DND-41 (cell line): Measurements from ENCODE around the gene PTPRCAP.
A peak's percentile ranks its signal among the peaks of the same experiment; 100 is the strongest.

Experiments used
- ATAC-seq: fragments of 200-7000 bp; cut with Tn5 transposase; 3 replicates; pipeline ENCODE4 v1.9.1; 2021; ENCODE audit warnings: low read depth; ENCODE audit not compliant: insufficient read depth
- DNase-seq: peaks from one replicate; pipeline ENCODE4 v3.0.0-alpha.2; 2020
- H2AFZ ChIP-seq: 2 replicates; pipeline ENCODE4 v1.6.0; 2012; ENCODE audit warnings: low read depth, low read length
- H3K27ac ChIP-seq: 2 replicates; pipeline ENCODE4 v1.5.1; 2012; ENCODE audit warnings: low read length, inconsistent platforms
- H3K27me3 ChIP-seq: fragments of 200-600 bp; sonication (generic); 2 replicates; pipeline ENCODE4 v1.6.0; 2012; ENCODE audit warnings: low read length, mild to moderate bottlenecking, inconsistent platforms; ENCODE audit not compliant: insufficient read depth, poor library complexity
- H3K36me3 ChIP-seq: 2 replicates; pipeline ENCODE4 v1.5.1; 2012; ENCODE audit warnings: low read length, inconsistent platforms; ENCODE audit not compliant: insufficient read depth
- H3K4me1 ChIP-seq: 2 replicates; pipeline ENCODE4 v1.5.1; 2012; ENCODE audit warnings: mild to moderate bottlenecking, low read length; ENCODE audit not compliant: insufficient read depth
- H3K4me2 ChIP-seq: 2 replicates; pipeline ENCODE4 v1.6.0; 2012; ENCODE audit warnings: mild to moderate bottlenecking, moderate library complexity, low read length, inconsistent platforms; ENCODE audit not compliant: insufficient read depth
- H3K4me3 ChIP-seq, 2 experiments: fragments of 200-600 bp in 1 of 2; shearing (Covaris generic) in 1 of 2; 2 replicates each; pipeline ENCODE4 v1.5.1; 2012 to 2016; ENCODE audit warnings: inconsistent platforms in 2 of 2, low read length in 2 of 2, mild to moderate bottlenecking in 2 of 2, low read depth in 1 of 2, moderate library complexity in 1 of 2
- H3K79me2 ChIP-seq: 2 replicates; pipeline ENCODE4 v1.6.0; 2012; ENCODE audit warnings: low read length, inconsistent platforms; ENCODE audit not compliant: insufficient read depth
- H3K9ac ChIP-seq: 2 replicates; pipeline ENCODE4 v1.6.0; 2012; ENCODE audit warnings: low read depth, mild to moderate bottlenecking, inconsistent platforms, low read length, moderate library complexity
- H3K9me3 ChIP-seq: 2 replicates; pipeline ENCODE4 v1.5.1; 2012; ENCODE audit warnings: low read length, moderate library complexity, mild to moderate bottlenecking, inconsistent platforms; ENCODE audit not compliant: insufficient read depth, severe bottlenecking
- H4K20me1 ChIP-seq: 2 replicates; pipeline ENCODE4 v1.6.0; 2012; ENCODE audit warnings: low read length; ENCODE audit not compliant: insufficient read depth
- EZH2 ChIP-seq: IDR thresholded peaks from 3 replicates; pipeline ENCODE4 v1.6.1; 2012; ENCODE audit warnings: borderline replicate concordance, low read depth, mild to moderate bottlenecking, moderate library complexity, low read length, inconsistent platforms; ENCODE audit not compliant: severe bottlenecking
- TF ChIP-seq, protein P1 (sequence below): IDR thresholded peaks from 2 replicates; pipeline ENCODE4 v1.5.1; 2012; ENCODE audit warnings: borderline replicate concordance, low read length, moderate library complexity, mild to moderate bottlenecking; ENCODE audit not compliant: poor library complexity, severe bottlenecking; ENCODE audit errors: extremely low read depth

The PTPRCAP gene

GRCh38 chr11:67396259-67396581 lies 41.3 kb downstream of the PTPRCAP start:
- Histone ChIP-seq H3K27me3 (no peaks in the 10 kb centered on the region), H3K27ac (peak overlapping the region; percentile 58; the same call in 1 of the 2 replicates)

GRCh38 chr11:67395555-67396258 lies 41.8 kb downstream of the PTPRCAP start:
- H3K4me1 ChIP-seq: peaks cover 83% of the 10 kb centered on the region
- no peaks in the 10 kb centered on the region for H3K9me3 ChIP-seq
- H3K79me2 ChIP-seq: peaks cover 86% of the 10 kb centered on the region
- peaks cover 74% of the 10 kb centered on the region for H3K36me3 ChIP-seq
- TF ChIP-seq, protein P1, sequence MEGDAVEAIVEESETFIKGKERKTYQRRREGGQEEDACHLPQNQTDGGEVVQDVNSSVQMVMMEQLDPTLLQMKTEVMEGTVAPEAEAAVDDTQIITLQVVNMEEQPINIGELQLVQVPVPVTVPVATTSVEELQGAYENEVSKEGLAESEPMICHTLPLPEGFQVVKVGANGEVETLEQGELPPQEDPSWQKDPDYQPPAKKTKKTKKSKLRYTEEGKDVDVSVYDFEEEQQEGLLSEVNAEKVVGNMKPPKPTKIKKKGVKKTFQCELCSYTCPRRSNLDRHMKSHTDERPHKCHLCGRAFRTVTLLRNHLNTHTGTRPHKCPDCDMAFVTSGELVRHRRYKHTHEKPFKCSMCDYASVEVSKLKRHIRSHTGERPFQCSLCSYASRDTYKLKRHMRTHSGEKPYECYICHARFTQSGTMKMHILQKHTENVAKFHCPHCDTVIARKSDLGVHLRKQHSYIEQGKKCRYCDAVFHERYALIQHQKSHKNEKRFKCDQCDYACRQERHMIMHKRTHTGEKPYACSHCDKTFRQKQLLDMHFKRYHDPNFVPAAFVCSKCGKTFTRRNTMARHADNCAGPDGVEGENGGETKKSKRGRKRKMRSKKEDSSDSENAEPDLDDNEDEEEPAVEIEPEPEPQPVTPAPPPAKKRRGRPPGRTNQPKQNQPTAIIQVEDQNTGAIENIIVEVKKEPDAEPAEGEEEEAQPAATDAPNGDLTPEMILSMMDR: no peak
- no peak for TF ChIP-seq EZH2
- H2AFZ ChIP-seq: no peak overlapping the region
- H3K27ac ChIP-seq: peak overlapping the region; percentile 58; the same call in 1 of the 2 replicates
- 0 out of 2 replicates have a peak overlapping the region, but pooled peaks have one; percentile 12 for H3K9ac ChIP-seq
- ATAC-seq (no peak), DNase-seq (no peak)
- H3K4me3 ChIP-seq: no peak overlapping the region
- no peaks in the 10 kb centered on the region for H3K27me3 ChIP-seq
- H3K4me2 ChIP-seq: 0 out of 2 replicates have a peak overlapping the region, but pooled peaks have one; percentile 37
- peaks cover 69% of the 10 kb centered on the region for H4K20me1 ChIP-seq

More at GRCh38 chr11:67396259-67396581, 41.3 kb downstream of the PTPRCAP start:
- ATAC-seq (no peak), DNase-seq (no peak)
- TF ChIP-seq, protein P1: no peak
- TF ChIP-seq EZH2: no peak
- Histone ChIP-seq H3K36me3 (peaks cover 77% of the 10 kb centered on the region), H2AFZ (no peak overlapping the region), H3K4me3 (no peak overlapping the region), H3K4me1 (peaks cover 81% of the 10 kb centered on the region), H3K9me3 (no peaks in the 10 kb centered on the region), H3K4me2 (peak overlapping the region; percentile 37; the same call in 1 of the 2 replicates), H3K9ac (0 out of 2 replicates have a peak overlapping the region, but pooled peaks have one; percentile 12), H4K20me1 (peaks cover 74% of the 10 kb centered on the region), H3K79me2 (peaks cover 86% of the 10 kb centered on the region)

DNA sequence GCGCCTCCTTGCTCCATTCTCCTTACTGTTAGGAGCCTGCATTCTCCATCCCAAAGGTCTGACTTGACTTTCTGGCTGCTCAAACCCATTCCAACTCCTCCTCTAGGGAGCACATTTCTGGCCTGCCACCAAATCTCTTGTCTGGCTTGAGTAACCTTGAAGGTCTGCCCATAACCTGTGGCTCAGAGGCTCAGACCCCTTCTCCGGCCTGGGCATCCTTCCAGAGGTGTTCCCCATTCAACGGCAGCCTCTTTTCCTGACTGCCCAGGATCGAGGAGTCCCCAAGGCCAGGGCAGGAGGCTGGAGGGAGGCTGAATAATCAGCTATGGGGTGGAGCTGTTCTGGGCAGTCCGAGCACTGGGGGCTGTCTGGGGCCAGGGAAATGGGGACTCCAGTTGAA lies 43.5 kb downstream of the PTPRCAP start:
- H3K27me3 ChIP-seq: no peaks in the 10 kb centered on the region
- H4K20me1 ChIP-seq: peaks cover 54% of the 10 kb centered on the region
- ATAC-seq (no peak), DNase-seq (no peak)
- H3K4me3 ChIP-seq: no peak overlapping the region
- no peak overlapping the region for H3K27ac ChIP-seq
- TF ChIP-seq, protein P1: no peak
- no peak for TF ChIP-seq EZH2
- H3K36me3 ChIP-seq: peaks cover 57% of the 10 kb centered on the region
- H3K4me2 ChIP-seq: peak overlapping the region; percentile 49; the same call in 1 of the 2 replicates
- peaks cover 74% of the 10 kb centered on the region for H3K4me1 ChIP-seq
- H3K9ac ChIP-seq: peak overlapping the region; percentile 21; the same call in 1 of the 2 replicates
- H3K79me2 ChIP-seq: peaks cover 75% of the 10 kb centered on the region
- H3K9me3 ChIP-seq: no peaks in the 10 kb centered on the region
- no peak overlapping the region for H2AFZ ChIP-seq
